ENCODE results near the gene FAM13A. TPM values are rescaled to one million over a fixed set of nuclear protein-coding genes. Genes with fewer than 3 reads are reported as not detected.

The FAM13A gene
- total RNA-seq, 1 donor from 2014 or later, result 16.7 TPM

- Mint-ChIP-seq H3K4me1 (ENCODE audit: unreplicated experiment) (peaks cover 10% of the 10 kb centered on the region), H3K9me3 (ENCODE audit: unreplicated experiment) (no peaks in the 10 kb centered on the region), H3K27me3 (ENCODE audit: unreplicated experiment) (no peaks in the 10 kb centered on the region), H3K27ac (ENCODE audit: unreplicated experiment) (no peak overlapping the region), H3K36me3 (ENCODE audit: low read depth, unreplicated experiment) (no peaks in the 10 kb centered on the region), H3K4me3 (ENCODE audit: unreplicated experiment) (no peak overlapping the region)
- no peak for DNase-seq (ENCODE audit: low spot score)
- no peak for TF ChIP-seq CTCF (IDR thresholded peaks at IDR 0.05; ENCODE audit: unreplicated experiment)
Observed at GRCh38 chr4:88969271-88969670, 87.7 kb downstream of the FAM13A start.

- no peak overlapping the region for H3K4me3 Mint-ChIP-seq (ENCODE audit: unreplicated experiment)
- TF ChIP-seq CTCF (IDR thresholded peaks at IDR 0.05; ENCODE audit: unreplicated experiment), result no peak
- peaks cover 12% of the 10 kb centered on the region for H3K4me1 Mint-ChIP-seq (ENCODE audit: unreplicated experiment)
- H3K36me3 Mint-ChIP-seq (ENCODE audit: low read depth, unreplicated experiment), result no peaks in the 10 kb centered on the region
- no peaks in the 10 kb centered on the region for H3K27me3 Mint-ChIP-seq (ENCODE audit: unreplicated experiment)
- DNase-seq (ENCODE audit: low spot score), result no peak
- H3K9me3 Mint-ChIP-seq (ENCODE audit: unreplicated experiment), result no peaks in the 10 kb centered on the region
- no peak overlapping the region for H3K27ac Mint-ChIP-seq (ENCODE audit: unreplicated experiment)
Observed at GRCh38 chr4:88967883-88968331, 89.1 kb downstream of the FAM13A start.

GRCh38 chr4:88965053-88965452, 91.9 kb downstream of the FAM13A start:
- H3K36me3 Mint-ChIP-seq (ENCODE audit: low read depth, unreplicated experiment), result no peaks in the 10 kb centered on the region
- DNase-seq (ENCODE audit: low spot score), result no peak
- TF ChIP-seq CTCF (IDR thresholded peaks at IDR 0.05; ENCODE audit: unreplicated experiment), result no peak
- peaks cover 24% of the 10 kb centered on the region for H3K4me1 Mint-ChIP-seq (ENCODE audit: unreplicated experiment)
- H3K9me3 Mint-ChIP-seq (ENCODE audit: unreplicated experiment), result no peaks in the 10 kb centered on the region
- H3K27ac Mint-ChIP-seq (ENCODE audit: unreplicated experiment), result no peak overlapping the region
- no peak overlapping the region for H3K4me3 Mint-ChIP-seq (ENCODE audit: unreplicated experiment)
- H3K27me3 Mint-ChIP-seq (ENCODE audit: unreplicated experiment), result peaks cover 4% of the 10 kb centered on the region

GRCh38 chr4:88964450-88964849, 92.5 kb downstream of the FAM13A start:
- Mint-ChIP-seq H3K9me3 (ENCODE audit: unreplicated experiment) (no peaks in the 10 kb centered on the region), H3K36me3 (ENCODE audit: low read depth, unreplicated experiment) (peaks cover 1% of the 10 kb centered on the region), H3K27ac (ENCODE audit: unreplicated experiment) (no peak overlapping the region), H3K4me1 (ENCODE audit: unreplicated experiment) (peaks cover 30% of the 10 kb centered on the region), H3K4me3 (ENCODE audit: unreplicated experiment) (no peak overlapping the region), H3K27me3 (ENCODE audit: unreplicated experiment) (peaks cover 4% of the 10 kb centered on the region)
- DNase-seq (ENCODE audit: low spot score), result no peak
- no peak for TF ChIP-seq CTCF (IDR thresholded peaks at IDR 0.05; ENCODE audit: unreplicated experiment)

- peaks cover 4% of the 10 kb centered on the region for H3K27me3 Mint-ChIP-seq (ENCODE audit: unreplicated experiment)
- peaks cover 36% of the 10 kb centered on the region for H3K4me1 Mint-ChIP-seq (ENCODE audit: unreplicated experiment)
- DNase-seq (ENCODE audit: low spot score), result no peak
- TF ChIP-seq CTCF (IDR thresholded peaks at IDR 0.05; ENCODE audit: unreplicated experiment), result no peak
- no peak overlapping the region for H3K4me3 Mint-ChIP-seq (ENCODE audit: unreplicated experiment)
- H3K27ac Mint-ChIP-seq (ENCODE audit: unreplicated experiment), result no peak overlapping the region
- H3K36me3 Mint-ChIP-seq (ENCODE audit: low read depth, unreplicated experiment), result peaks cover 4% of the 10 kb centered on the region
- no peaks in the 10 kb centered on the region for H3K9me3 Mint-ChIP-seq (ENCODE audit: unreplicated experiment)
Observed at GRCh38 chr4:88963817-88964216, 93.2 kb downstream of the FAM13A start.

Data from endothelial cell (in vitro differentiated cells).